ENCODE measurements around the gene B9D1. TPM values are rescaled to one million over a fixed set of nuclear protein-coding genes. Genes with fewer than 3 reads are reported as not detected.

The B9D1 gene
- total and polyA plus RNA-seq, 2 experiments from 2014 or later: 29.6 to 30.8 TPM

DNA sequence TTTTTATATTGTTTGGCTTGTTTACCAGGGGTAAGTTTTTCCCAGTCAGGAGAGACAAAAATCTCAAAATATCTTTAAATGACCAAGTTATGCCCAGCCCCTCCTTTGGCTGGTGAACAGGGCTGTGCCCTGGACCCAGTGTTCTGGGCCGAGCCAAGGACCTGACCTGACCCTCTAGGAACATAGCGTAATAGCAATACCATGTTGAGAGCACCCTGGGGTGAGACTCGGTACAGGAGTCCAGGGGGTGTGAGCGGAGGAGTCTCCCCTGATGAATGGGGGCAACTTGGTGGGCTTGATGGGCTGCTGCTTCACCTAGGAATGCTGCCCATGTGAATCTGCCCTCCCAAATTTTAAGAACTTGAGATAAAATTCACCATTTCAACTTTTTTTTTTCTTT, 47.4 kb downstream of the B9D1 start:
- Histone ChIP-seq H3K9me3 (ENCODE audit: low read depth) (no peaks in the 10 kb centered on the region), H3K79me2 (no peaks in the 10 kb centered on the region), H2AFZ (no peak overlapping the region), H3K4me1 (ENCODE audit: insufficient read depth) (peaks cover 5% of the 10 kb centered on the region), H3K36me3 (replicated peaks; ENCODE audit: insufficient read depth, low read depth) (no peaks in the 10 kb centered on the region), H3K27ac (no peak overlapping the region), H3K27me3 (no peaks in the 10 kb centered on the region), H4K20me1 (ENCODE audit: insufficient read depth, poor library complexity, severe bottlenecking) (no peaks in the 10 kb centered on the region), H3K9me2 (replicated peaks; ENCODE audit: insufficient read depth) (no peaks in the 10 kb centered on the region), H3K4me3 (no peak overlapping the region), H3K4me2 (no peak overlapping the region)
- no peak for TF ChIP-seq EZH2phosphoT487 (IDR thresholded peaks at IDR 0.05; ENCODE audit: low read depth, severe bottlenecking, unreplicated experiment)
- no peak for TF ChIP-seq EZH2 (IDR thresholded peaks at IDR 0.05; ENCODE audit: borderline replicate concordance)
- no peak for TF ChIP-seq CTCF (IDR thresholded peaks at IDR 0.05; ENCODE audit: poor library complexity)
- WGBS (ENCODE audit: low lambda C conversion rate, missing lambda C conversion rate): 98% methylated on average over 4 of the region's 4 CpGs
- no peak for DNase-seq (ENCODE audit: low spot score)

DNA sequence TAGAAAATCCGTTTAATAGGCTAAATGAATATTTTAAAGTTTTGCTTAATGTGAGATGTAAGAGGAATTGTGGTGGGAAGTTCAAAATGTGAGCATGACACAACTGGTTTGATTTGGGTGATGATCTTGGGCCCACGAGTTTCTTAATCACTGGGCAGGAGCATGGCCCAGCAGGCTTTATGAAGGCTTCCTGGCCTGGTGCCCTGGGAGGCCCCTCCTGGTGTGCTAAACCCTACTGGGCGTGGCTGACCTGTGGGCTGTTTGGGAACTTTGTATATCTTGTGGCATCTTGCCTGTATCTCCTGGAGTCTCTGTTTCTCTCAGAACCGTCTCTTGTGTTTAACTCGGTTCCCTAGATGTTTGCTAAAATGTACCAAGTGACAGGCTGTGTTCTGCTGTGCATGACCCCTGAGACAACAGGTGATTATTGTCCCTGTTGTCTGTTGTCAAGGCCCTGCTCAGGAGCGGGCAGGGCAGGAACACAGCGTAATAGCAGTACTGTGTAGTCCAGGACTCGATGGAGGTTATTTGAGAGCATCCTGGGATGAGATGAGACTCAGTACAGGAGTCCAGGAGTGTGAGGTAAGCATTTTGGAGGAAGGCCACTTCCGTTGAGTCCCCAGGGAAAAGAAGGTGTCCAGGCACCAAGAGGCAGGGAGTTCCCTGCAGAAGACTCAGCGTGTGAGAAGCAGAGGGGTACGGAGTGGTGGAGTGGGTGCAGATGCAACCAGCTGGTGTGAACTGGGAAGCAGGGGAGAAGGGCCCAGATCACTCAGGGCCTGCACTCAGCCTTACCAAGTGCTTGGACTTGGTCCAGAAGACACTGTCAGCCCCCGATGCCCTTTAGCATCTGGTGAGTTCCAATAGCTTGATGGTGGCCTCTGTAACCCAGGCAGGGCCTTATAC, 48.5 kb downstream of the B9D1 start:
- 93% methylated on average over 12 of the region's 12 CpGs for WGBS (ENCODE audit: low lambda C conversion rate, missing lambda C conversion rate)
- H3K4me1 ChIP-seq (ENCODE audit: insufficient read depth): peaks cover 5% of the 10 kb centered on the region
- H3K27me3 ChIP-seq: no peaks in the 10 kb centered on the region
- no peaks in the 10 kb centered on the region for H3K9me3 ChIP-seq (ENCODE audit: low read depth)
- H3K79me2 ChIP-seq: no peaks in the 10 kb centered on the region
- H3K9me2 ChIP-seq (replicated peaks; ENCODE audit: insufficient read depth): no peaks in the 10 kb centered on the region
- TF ChIP-seq CTCF (IDR thresholded peaks at IDR 0.05; ENCODE audit: poor library complexity) (no peak), EZH2 (IDR thresholded peaks at IDR 0.05; ENCODE audit: borderline replicate concordance) (no peak), EZH2phosphoT487 (IDR thresholded peaks at IDR 0.05; ENCODE audit: low read depth, severe bottlenecking, unreplicated experiment) (no peak)
- no peak for DNase-seq (ENCODE audit: low spot score)
- no peak overlapping the region for H3K27ac ChIP-seq
- H4K20me1 ChIP-seq (ENCODE audit: insufficient read depth, poor library complexity, severe bottlenecking): no peaks in the 10 kb centered on the region
- H3K4me3 ChIP-seq: no peak overlapping the region
- no peak overlapping the region for H3K4me2 ChIP-seq
- no peak overlapping the region for H2AFZ ChIP-seq
- H3K36me3 ChIP-seq (replicated peaks; ENCODE audit: insufficient read depth, low read depth): no peaks in the 10 kb centered on the region

DNA sequence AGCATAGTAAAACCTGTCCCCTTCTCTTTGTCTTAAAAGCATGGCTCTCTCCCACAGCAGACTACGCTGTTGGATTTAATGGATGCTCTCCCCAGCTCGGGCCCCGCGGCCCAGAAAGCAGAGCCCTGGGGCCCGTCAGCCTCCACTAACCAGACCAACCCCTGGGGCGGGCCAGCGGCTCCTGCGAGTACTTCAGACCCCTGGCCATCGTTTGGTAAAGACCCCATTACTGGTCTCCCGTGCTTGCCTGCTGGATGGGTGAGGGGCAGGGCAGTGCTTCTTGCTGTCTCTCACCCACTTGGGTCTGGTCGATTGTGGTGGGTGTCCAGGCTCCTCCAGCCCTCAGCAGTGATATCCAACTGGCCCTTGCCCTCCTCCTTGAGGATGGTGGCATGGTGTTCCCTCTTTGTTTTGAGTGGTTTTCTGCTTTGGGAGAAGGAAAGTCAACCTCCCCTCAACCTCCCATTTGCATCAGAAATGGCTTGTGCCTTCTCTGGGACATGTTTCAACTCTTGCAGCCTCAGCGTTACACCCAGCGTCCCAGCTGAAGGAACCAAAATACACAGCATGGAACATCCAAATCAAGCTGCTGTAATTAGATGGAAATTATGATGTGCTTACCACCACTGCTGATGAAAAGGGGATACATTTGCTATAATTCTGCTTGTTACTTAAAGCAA, 49.3 kb downstream of the B9D1 start:
- Histone ChIP-seq H3K36me3 (replicated peaks; ENCODE audit: insufficient read depth, low read depth) (no peaks in the 10 kb centered on the region), H3K4me1 (ENCODE audit: insufficient read depth) (peaks cover 5% of the 10 kb centered on the region), H4K20me1 (ENCODE audit: insufficient read depth, poor library complexity, severe bottlenecking) (no peaks in the 10 kb centered on the region), H2AFZ (no peak overlapping the region), H3K9me3 (ENCODE audit: low read depth) (no peaks in the 10 kb centered on the region), H3K27me3 (no peaks in the 10 kb centered on the region), H3K4me3 (no peak overlapping the region), H3K79me2 (no peaks in the 10 kb centered on the region), H3K4me2 (no peak overlapping the region), H3K9me2 (replicated peaks; ENCODE audit: insufficient read depth) (no peaks in the 10 kb centered on the region), H3K27ac (no peak overlapping the region)
- 92% methylated on average over 13 of the region's 13 CpGs for WGBS (ENCODE audit: low lambda C conversion rate, missing lambda C conversion rate)
- TF ChIP-seq CTCF (IDR thresholded peaks at IDR 0.05; ENCODE audit: poor library complexity) (no peak), EZH2 (IDR thresholded peaks at IDR 0.05; ENCODE audit: borderline replicate concordance) (no peak), EZH2phosphoT487 (IDR thresholded peaks at IDR 0.05; ENCODE audit: low read depth, severe bottlenecking, unreplicated experiment) (no peak)
- DNase-seq (ENCODE audit: low spot score): no peak
